Breast epithelium (tissue), 3 donors: Measurements from ENCODE around the gene TPST1.

Source experiments
- CTCF ChIP-seq, 3 donors: fragments of 450-650 bp; IDR thresholded peaks; one replicate each; pipeline ENCODE4 v1.5.1; 2016 to 2017; ENCODE audit warnings: antibody characterized with exemption in 3 of 3, mild to moderate bottlenecking in 3 of 3, moderate library complexity in 3 of 3
- POLR2A ChIP-seq: fragments of 450-650 bp; IDR thresholded peaks from one replicate; pipeline ENCODE4 v1.6.1; 2016; ENCODE audit warnings: antibody characterized with exemption, mild to moderate bottlenecking, moderate library complexity

- TF ChIP-seq POLR2A (no peak), CTCF (IDR thresholded peaks at IDR 0.05) (no peak)
These were observed 139.0 kb downstream of the TPST1 start for GRCh38 chr7:66344166-66344565.
